Activated CD8-positive, alpha-beta memory T cell treated with anti-CD3 and anti-CD28 coated beads, Interleukin-2, amount 50 U/mL, for 48 hours (primary cell): Measurements from ENCODE around the gene RNF5.
"Not testable (repeated sequence)": the region's sequence is repeated elsewhere in the genome, so short reads cannot be mapped to it uniquely, and the experiment has no call there.

Source experiments
- DNase-seq: peaks from one replicate; pipeline ENCODE4 v3.0.0-alpha.2; 2020

The RNF5 gene

GRCh38 chr6:32211432-32211831, 33.2 kb downstream of the RNF5 start:
- not testable (repeated sequence) for DNase-seq

- no peak for DNase-seq
These were observed 34.0 kb downstream of the RNF5 start for GRCh38 chr6:32212076-32212760.

GRCh38 chr6:32213649-32214048, 35.4 kb downstream of the RNF5 start:
- no peak for DNase-seq

DNA sequence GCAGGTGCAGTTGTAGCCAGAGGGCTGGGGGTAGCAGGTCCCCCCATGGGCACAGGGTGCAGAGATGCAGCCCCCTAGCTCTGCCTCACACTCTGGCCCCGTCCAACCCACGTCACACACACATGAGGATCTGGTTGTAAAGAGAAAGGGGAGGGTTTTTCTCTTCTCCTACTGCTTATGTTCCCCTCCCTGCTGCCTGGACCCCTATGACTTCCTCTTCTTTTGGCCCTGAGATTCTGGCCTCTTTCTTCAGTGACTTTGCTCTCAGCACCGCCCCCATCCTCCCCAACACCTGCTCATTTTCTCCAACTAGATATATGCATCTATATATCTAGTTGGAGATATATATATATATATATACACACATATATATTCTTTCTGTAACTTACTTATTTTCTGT, 35.9 kb downstream of the RNF5 start:
- no peak for DNase-seq

DNA sequence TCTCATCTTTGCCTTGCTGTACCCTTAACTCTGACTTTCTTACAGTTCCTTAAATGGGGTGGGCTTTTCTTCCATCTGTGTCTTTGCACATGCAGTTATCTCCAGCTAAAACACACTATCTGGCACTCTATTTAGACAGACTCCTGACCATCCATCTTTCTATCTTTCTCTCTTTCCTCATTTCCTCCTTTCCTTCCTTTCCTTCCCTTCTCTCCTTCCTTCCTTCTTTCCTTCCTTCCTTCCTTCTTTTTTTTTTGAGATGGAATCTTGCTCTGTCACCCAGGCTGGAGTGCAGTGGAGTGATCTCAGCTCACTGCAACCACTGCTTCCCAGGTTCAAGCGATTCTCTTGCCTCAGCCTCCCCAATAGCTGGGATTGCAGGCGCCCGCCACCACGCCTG, 37.4 kb downstream of the RNF5 start:
- no peak for DNase-seq

DNA sequence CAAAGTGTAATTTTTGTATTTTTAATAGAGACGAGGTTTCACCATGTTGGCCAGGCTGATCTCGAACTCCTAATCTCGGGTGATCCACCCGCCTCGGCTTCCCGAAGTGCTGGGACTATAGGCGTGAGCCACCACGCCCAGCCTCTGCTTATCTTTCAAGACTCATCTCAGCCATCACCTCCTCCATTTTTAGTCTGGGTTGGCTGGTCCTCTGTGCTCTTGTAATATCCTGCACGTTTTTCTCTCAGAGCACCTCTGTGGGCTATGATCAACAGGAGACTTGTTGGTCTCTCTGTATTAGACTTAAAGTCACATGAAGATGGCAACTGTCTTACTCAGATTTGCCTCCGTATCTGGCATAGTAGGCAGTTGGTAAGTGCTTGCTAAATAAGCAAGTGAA, 38.1 kb downstream of the RNF5 start:
- DNase-seq: no peak

DNA sequence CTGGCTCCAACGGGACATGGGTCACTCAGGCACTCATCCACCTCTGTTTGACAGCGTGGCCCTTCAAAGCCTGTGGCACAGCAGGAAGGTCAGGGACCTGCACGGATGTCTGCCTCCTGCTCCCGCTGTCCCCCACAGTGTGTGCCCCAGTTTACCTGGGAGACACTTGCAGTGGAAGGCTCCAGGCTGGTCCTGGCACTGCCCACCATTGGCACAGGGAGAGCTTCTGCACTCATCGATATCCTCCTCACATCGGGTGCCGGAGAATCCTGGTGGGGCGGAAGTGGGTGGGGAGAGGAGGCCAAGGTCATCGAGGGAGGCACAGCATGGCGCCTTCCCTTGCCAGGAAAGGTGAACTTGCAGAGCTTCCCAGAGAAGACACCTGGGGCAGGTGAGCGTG, 38.8 kb downstream of the RNF5 start:
- DNase-seq: no peak

DNA sequence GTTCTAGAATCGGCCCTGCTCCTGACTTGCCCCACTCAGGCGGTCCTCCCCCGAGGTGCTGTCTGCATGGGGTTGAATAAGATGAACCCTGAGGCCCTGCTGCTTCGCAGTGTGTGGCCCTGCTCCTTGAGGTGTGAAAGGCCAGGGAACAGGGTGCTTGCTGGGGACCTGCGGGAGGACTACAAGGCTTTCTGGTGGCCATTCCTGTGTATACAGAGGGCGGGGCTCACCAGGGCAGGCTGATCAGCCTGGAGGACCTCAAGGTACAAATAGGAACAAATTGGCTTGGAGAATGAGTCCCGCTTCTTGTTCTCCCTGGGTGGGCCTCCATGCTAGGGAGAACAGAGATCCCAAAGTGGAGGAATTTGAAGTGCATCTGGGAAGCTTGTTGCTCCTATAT, 40.0 kb downstream of the RNF5 start:
- no peak for DNase-seq

DNA sequence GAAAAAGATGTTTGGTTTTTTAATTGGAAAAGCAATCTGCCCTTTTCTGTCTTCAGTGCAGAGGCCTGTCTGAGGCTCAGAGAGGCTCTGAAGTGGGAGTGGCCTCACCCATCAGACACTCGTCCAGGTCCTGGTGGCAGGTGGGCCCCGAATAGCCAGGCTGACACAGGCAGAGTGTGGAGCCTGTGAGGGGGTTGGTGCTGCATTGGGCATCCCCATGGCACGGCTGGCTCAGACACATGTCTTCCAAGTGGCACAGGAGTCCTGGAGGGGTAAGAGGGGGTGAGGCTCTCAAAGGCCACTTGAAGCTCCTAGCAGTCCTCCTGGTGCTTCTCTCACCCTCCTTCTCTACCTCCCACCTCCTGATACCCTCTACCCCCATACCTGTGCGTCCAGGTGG, 41.8 kb downstream of the RNF5 start:
- DNase-seq: no peak

GRCh38 chr6:32222333-32223230, 44.4 kb downstream of the RNF5 start:
- no peak for DNase-seq

DNA sequence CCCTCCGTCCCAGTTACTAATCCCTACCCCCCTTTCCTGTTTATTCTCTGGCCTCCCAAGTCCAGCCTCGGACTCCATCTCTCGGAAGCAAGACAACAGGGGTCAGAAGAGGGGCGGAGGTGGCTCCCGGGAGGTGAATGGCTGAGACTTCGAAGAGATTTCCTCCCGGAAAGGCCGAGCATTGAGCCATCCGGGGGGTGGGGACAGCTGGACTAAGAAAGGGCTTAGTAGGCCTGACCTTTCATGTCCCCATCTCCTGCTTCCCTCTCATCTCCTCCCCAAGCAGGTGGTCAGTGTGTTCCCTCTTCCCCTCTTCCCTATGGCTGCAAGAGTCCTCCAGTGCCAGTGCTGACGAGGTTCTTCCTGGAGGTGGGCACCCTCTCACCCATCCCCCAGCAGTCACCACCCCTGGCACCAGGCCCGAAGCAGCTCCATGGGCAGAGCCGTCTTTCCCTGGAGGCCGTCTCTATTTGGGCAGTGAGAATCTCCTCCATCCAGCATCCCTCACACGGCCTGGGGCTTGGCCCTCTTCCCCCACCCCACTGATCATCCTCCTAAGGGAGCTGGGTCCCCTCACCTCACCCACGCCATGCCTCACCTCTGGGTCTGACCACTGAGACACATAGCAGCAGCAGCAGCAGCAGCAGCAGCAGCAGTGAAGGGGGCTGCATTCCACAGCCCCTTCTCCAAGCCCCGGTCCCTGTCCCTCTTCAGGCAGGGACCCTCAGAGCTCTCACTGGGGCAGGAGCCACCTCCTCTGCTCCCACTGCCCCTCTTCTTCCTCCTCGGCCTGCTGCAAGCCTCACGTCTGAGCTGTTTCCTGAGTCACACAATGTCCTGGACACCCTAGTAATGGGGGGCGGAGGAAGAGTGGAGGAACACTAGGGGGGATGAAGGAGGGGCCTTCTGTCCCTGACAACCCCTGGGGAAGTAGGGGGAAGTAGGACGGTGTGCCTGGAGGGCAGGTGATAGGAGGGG, 45.3 kb downstream of the RNF5 start, which contains the start of gene NOTCH4:
NOTCH4 (minus strand) TSS at position 810 of the 978 bp plus-strand sequence; CDS start at position 671, 139 bp downstream.
- no peak for DNase-seq

GRCh38 chr6:32224696-32225095, 46.5 kb downstream of the RNF5 start:
- no peak for DNase-seq

GRCh38 chr6:32226434-32226833, 48.2 kb downstream of the RNF5 start:
- DNase-seq: no peak
